ENCODE data around the gene RANBP10.

GRCh38 chr16:67748834-67749233 lies 57.5 kb downstream of the RANBP10 start:
- TF ChIP-seq CTCF (conservative IDR thresholded peaks at IDR 0.05; ENCODE audit: low read length) (no peak), EZH2phosphoT487 (IDR thresholded peaks at IDR 0.05; ENCODE audit: borderline replicate concordance, low read depth, low read length) (no peak)
